Dendritic cell treated with granulocyte-macrophage colony-stimulating factor and Interleukin-4, amounts not matched to agents 40 ng/mL and 50 ng/mL, for 4 days (primary cell): ENCODE measurements around the gene LY6G5C.
A peak's percentile ranks its signal among the peaks of the same experiment; 100 is the strongest.

Source experiments
- H3K27ac Mint-ChIP-seq: one replicate; pipeline ENCODE4 v1.8.0; 2022; ENCODE audit warnings: mild to moderate bottlenecking, mixed read lengths
- H3K27me3 Mint-ChIP-seq: one replicate; pipeline ENCODE4 v1.8.0; 2022; ENCODE audit warnings: mild to moderate bottlenecking, mixed read lengths
- H3K36me3 Mint-ChIP-seq: one replicate; pipeline ENCODE4 v1.8.0; 2022; ENCODE audit warnings: low read depth, mixed read lengths
- H3K4me1 Mint-ChIP-seq: one replicate; pipeline ENCODE4 v1.8.0; 2022; ENCODE audit warnings: low read depth, mixed read lengths
- H3K4me3 Mint-ChIP-seq: one replicate; pipeline ENCODE4 v1.8.0; 2022; ENCODE audit warnings: mild to moderate bottlenecking, moderate library complexity, mixed read lengths
- H3K9me3 Mint-ChIP-seq: one replicate; pipeline ENCODE4 v1.8.0; 2022; ENCODE audit warnings: mixed read lengths
- intact Hi-C: fragments of 100-400 bp; cut with micrococcal nuclease; formaldehyde crosslinking; loops from one replicate; pipeline ENCODE4 v1.15.0; 2022

The LY6G5C gene

GRCh38 chr6:31665501-31666336 is 15.1 kb downstream of the LY6G5C start, which contains the start of gene CSNK2B:
CSNK2B (plus strand) TSS chr6:31666080; CDS start chr6:31666832, 752 bp downstream.
- Mint-ChIP-seq H3K4me3 (peak within 1 kb of the TSS; percentile 94), H3K36me3 (peaks cover 89% of the 10 kb centered on the region), H3K4me1 (peaks cover 73% of the 10 kb centered on the region), H3K9me3 (no peaks in the 10 kb centered on the region), H3K27me3 (no peaks in the 10 kb centered on the region), H3K27ac (peak within 1 kb of the TSS; percentile 95)
- intact Hi-C loops = loop anchor here (1.0 to 5.0 kb wide), 5 partner anchors 13 to 157 kb away; partner anchors contain the start of genes BAG6, CLIC1, DDX39B and PRRC2A

- H3K27me3 Mint-ChIP-seq = no peaks in the 10 kb centered on the region
- intact Hi-C loops = loop anchor here (5.0 kb wide), 4 partner anchors 43 to 157 kb away; partner anchors contain the start of genes CLIC1, DDX39B and PRRC2A
Measured at GRCh38 chr6:31664790-31665500, 15.9 kb downstream of the LY6G5C start, which contains the start of gene GPANK1. GPANK1 (minus strand) TSS chr6:31664997; CDS start chr6:31664478, 519 bp downstream.

GRCh38 chr6:31663961-31664789 is 16.7 kb downstream of the LY6G5C start:
- intact Hi-C loops = no loop called here
- Mint-ChIP-seq H3K4me1 (peaks cover 75% of the 10 kb centered on the region), H3K27ac (peak overlapping the region; percentile 95)

More at GRCh38 chr6:31664790-31665500, 15.9 kb downstream of the LY6G5C start, which contains the start of gene GPANK1:
- peaks cover 74% of the 10 kb centered on the region for H3K4me1 Mint-ChIP-seq
- peak within 1 kb of the TSS; percentile 95 for H3K27ac Mint-ChIP-seq
- H3K4me3 Mint-ChIP-seq = peak within 1 kb of the TSS; percentile 94
- H3K36me3 Mint-ChIP-seq = peaks cover 86% of the 10 kb centered on the region
- H3K9me3 Mint-ChIP-seq = no peaks in the 10 kb centered on the region

GRCh38 chr6:31663126-31663960 is 17.5 kb downstream of the LY6G5C start:
- Mint-ChIP-seq H3K27ac (peak overlapping the region; percentile 95), H3K4me1 (peaks cover 75% of the 10 kb centered on the region), H3K4me3 (peak overlapping the region; percentile 94), H3K27me3 (no peaks in the 10 kb centered on the region), H3K36me3 (peaks cover 86% of the 10 kb centered on the region), H3K9me3 (no peaks in the 10 kb centered on the region)
- intact Hi-C loops = no loop called here

More at GRCh38 chr6:31663961-31664789, 16.7 kb downstream of the LY6G5C start:
- no peaks in the 10 kb centered on the region for H3K9me3 Mint-ChIP-seq
- H3K27me3 Mint-ChIP-seq = no peaks in the 10 kb centered on the region
- H3K36me3 Mint-ChIP-seq = peaks cover 86% of the 10 kb centered on the region
- peak overlapping the region; percentile 94 for H3K4me3 Mint-ChIP-seq

- Mint-ChIP-seq H3K4me3 (no peak overlapping the region), H3K27ac (peak overlapping the region; percentile 95), H3K36me3 (peaks cover 86% of the 10 kb centered on the region), H3K9me3 (no peaks in the 10 kb centered on the region), H3K27me3 (no peaks in the 10 kb centered on the region), H3K4me1 (peaks cover 75% of the 10 kb centered on the region)
- intact Hi-C loops = no loop called here
Measured at GRCh38 chr6:31662124-31662723, 18.6 kb downstream of the LY6G5C start.

GRCh38 chr6:31661262-31662123 is 19.4 kb downstream of the LY6G5C start:
- H3K4me1 Mint-ChIP-seq = peaks cover 74% of the 10 kb centered on the region
- intact Hi-C loops = no loop called here
- H3K36me3 Mint-ChIP-seq = peaks cover 86% of the 10 kb centered on the region
- no peaks in the 10 kb centered on the region for H3K27me3 Mint-ChIP-seq
- H3K4me3 Mint-ChIP-seq = peak overlapping the region; percentile 83
- H3K27ac Mint-ChIP-seq = peak overlapping the region; percentile 95
- H3K9me3 Mint-ChIP-seq = no peaks in the 10 kb centered on the region

GRCh38 chr6:31660381-31661261 is 20.2 kb downstream of the LY6G5C start, which contains the start of gene C6orf47:
C6orf47 (minus strand) TSS chr6:31660778; CDS start chr6:31659947, 831 bp downstream.
- intact Hi-C loops = loop anchor here (1.0 kb wide), 1 partner anchor 8 kb away; the partner anchor contains the start of gene BAG6
- Mint-ChIP-seq H3K27ac (peak within 1 kb of the TSS; percentile 95), H3K9me3 (no peaks in the 10 kb centered on the region), H3K27me3 (no peaks in the 10 kb centered on the region), H3K4me1 (peaks cover 82% of the 10 kb centered on the region), H3K36me3 (peaks cover 86% of the 10 kb centered on the region), H3K4me3 (peak within 1 kb of the TSS; percentile 83)

GRCh38 chr6:31659649-31660380 is 21.1 kb downstream of the LY6G5C start:
- peak overlapping the region; percentile 95 for H3K27ac Mint-ChIP-seq

GRCh38 chr6:31658983-31659648 is 21.8 kb downstream of the LY6G5C start:
- H3K36me3 Mint-ChIP-seq = peaks cover 84% of the 10 kb centered on the region

More at GRCh38 chr6:31659649-31660380, 21.1 kb downstream of the LY6G5C start:
- H3K4me1 Mint-ChIP-seq = peaks cover 86% of the 10 kb centered on the region
- H3K36me3 Mint-ChIP-seq = peaks cover 91% of the 10 kb centered on the region
- H3K4me3 Mint-ChIP-seq = peak overlapping the region; percentile 83
- no peaks in the 10 kb centered on the region for H3K27me3 Mint-ChIP-seq
- H3K9me3 Mint-ChIP-seq = no peaks in the 10 kb centered on the region
- intact Hi-C loops = loop anchor here (1.0 kb wide), 1 partner anchor 8 kb away; the partner anchor contains the start of gene BAG6

GRCh38 chr6:31658158-31658688 is 22.6 kb downstream of the LY6G5C start:
- H3K27ac Mint-ChIP-seq = peak overlapping the region; percentile 10

More at GRCh38 chr6:31658983-31659648, 21.8 kb downstream of the LY6G5C start:
- peaks cover 79% of the 10 kb centered on the region for H3K4me1 Mint-ChIP-seq
- intact Hi-C loops = no loop called here
- no peaks in the 10 kb centered on the region for H3K27me3 Mint-ChIP-seq
- H3K9me3 Mint-ChIP-seq = no peaks in the 10 kb centered on the region
- H3K27ac Mint-ChIP-seq = peak overlapping the region; percentile 95
- H3K4me3 Mint-ChIP-seq = peak overlapping the region; percentile 83

More at GRCh38 chr6:31658158-31658688, 22.6 kb downstream of the LY6G5C start:
- Mint-ChIP-seq H3K27me3 (no peaks in the 10 kb centered on the region), H3K36me3 (peaks cover 75% of the 10 kb centered on the region), H3K9me3 (no peaks in the 10 kb centered on the region), H3K4me1 (peaks cover 70% of the 10 kb centered on the region), H3K4me3 (peak overlapping the region; percentile 28)
- intact Hi-C loops = no loop called here
